IPS DF 4.7 (cell line): Measurements from ENCODE around the gene TMEM151A.

Source experiments
- DNase-seq: peaks from one replicate; pipeline ENCODE4 v3.0.0-alpha.2; 2013; ENCODE audit warnings: low spot score; ENCODE audit errors: extremely low read depth

The TMEM151A gene

GRCh38 chr11:66336234-66337102 lies 44.8 kb downstream of the TMEM151A start, which contains the start of gene RIN1:
TSS of gene RIN1 (minus strand) at chr11:66336434. CDS start at chr11:66336402, 32 bp downstream.
- no peak for DNase-seq

GRCh38 chr11:66337103-66337899 lies 45.6 kb downstream of the TMEM151A start:
- DNase-seq, result no peak

GRCh38 chr11:66338276-66339161 lies 46.8 kb downstream of the TMEM151A start:
- no peak for DNase-seq

GRCh38 chr11:66339162-66339675 lies 47.5 kb downstream of the TMEM151A start:
- DNase-seq, result no peak

- no peak for DNase-seq
Observed at GRCh38 chr11:66339686-66340483, 48.2 kb downstream of the TMEM151A start.

- no peak for DNase-seq
Observed at GRCh38 chr11:66340596-66341501, 49.2 kb downstream of the TMEM151A start.

GRCh38 chr11:66341502-66342126 lies 49.9 kb downstream of the TMEM151A start:
- DNase-seq, result no peak

- DNase-seq, result no peak
Observed at GRCh38 chr11:66343176-66343575, 51.5 kb downstream of the TMEM151A start.

- DNase-seq, result peak; percentile 87
Observed at GRCh38 chr11:66344550-66345315, 53.0 kb downstream of the TMEM151A start, which contains the start of gene BRMS1. TSS of gene BRMS1 (minus strand) at chr11:66345104. CDS start at chr11:66342234, 2,870 bp downstream.

GRCh38 chr11:66345316-66345649 lies 53.6 kb downstream of the TMEM151A start:
- DNase-seq, result no peak
